Loucy (cell line): Measurements from ENCODE around the gene MISP3.
A peak's percentile ranks its signal among the peaks of the same experiment; 100 is the strongest.

Source experiments
- H2AFZ ChIP-seq: fragments of 200-600 bp; sonication (generic); 2 replicates; pipeline ENCODE4 v1.6.0; 2016; ENCODE audit warnings: antibody characterized with exemption, mild to moderate bottlenecking, low read length, moderate library complexity
- H3F3A ChIP-seq: fragments of 200-600 bp; 2 replicates; pipeline ENCODE4 v1.6.0; 2016; ENCODE audit warnings: antibody characterized with exemption, low read depth, mild to moderate bottlenecking
- H3K27me3 ChIP-seq: fragments of 200-600 bp; sonication (generic); 2 replicates; pipeline ENCODE4 v1.6.1; 2014; ENCODE audit warnings: low read length, mild to moderate bottlenecking; ENCODE audit not compliant: insufficient read depth, poor library complexity, severe bottlenecking
- H3K36me3 ChIP-seq: fragments of 200-600 bp; sonication (generic); 2 replicates; pipeline ENCODE4 v1.6.1; 2016; ENCODE audit warnings: low read length; ENCODE audit not compliant: insufficient read depth
- H3K4me1 ChIP-seq: fragments of 200-600 bp; sonication (generic); 2 replicates; pipeline ENCODE4 v1.5.1; 2014; ENCODE audit warnings: low read length, mild to moderate bottlenecking; ENCODE audit not compliant: insufficient read depth, poor library complexity, severe bottlenecking
- H3K4me2 ChIP-seq: fragments of 200-600 bp; sonication (generic); 2 replicates; pipeline ENCODE4 v1.6.0; 2014; ENCODE audit warnings: antibody characterized with exemption, low read length, low read depth, mild to moderate bottlenecking; ENCODE audit not compliant: poor library complexity, severe bottlenecking
- H3K4me3 ChIP-seq: fragments of 200-600 bp; sonication (generic); 2 replicates; pipeline ENCODE4 v1.5.1; 2014; ENCODE audit warnings: low read length, mild to moderate bottlenecking, mixed read lengths; ENCODE audit not compliant: poor library complexity, severe bottlenecking
- H3K79me2 ChIP-seq: fragments of 200-600 bp; sonication (generic); 2 replicates; pipeline ENCODE4 v1.6.1; 2014; ENCODE audit warnings: low read length; ENCODE audit not compliant: insufficient read depth
- H3K9ac ChIP-seq: fragments of 200-600 bp; sonication (generic); 2 replicates; pipeline ENCODE4 v1.6.0; 2014; ENCODE audit warnings: mild to moderate bottlenecking, low read depth, low read length, moderate library complexity; ENCODE audit not compliant: poor library complexity, severe bottlenecking
- H3K9me2 ChIP-seq: fragments of 200-600 bp; sonication (generic); replicated peaks from 2 replicates; pipeline ENCODE4 v1.6.1; 2016; ENCODE audit warnings: low read depth, low read length, mixed read lengths
- H3K9me3 ChIP-seq: fragments of 200-600 bp; sonication (generic); 2 replicates; pipeline ENCODE4 v1.6.1; 2014; ENCODE audit warnings: mild to moderate bottlenecking, antibody characterized with exemption, low read length, low read depth; ENCODE audit not compliant: insufficient read depth
- H4K20me1 ChIP-seq: fragments of 200-600 bp; sonication (generic); 2 replicates; pipeline ENCODE4 v1.6.0; 2014; ENCODE audit warnings: antibody characterized with exemption, low read length, mild to moderate bottlenecking; ENCODE audit not compliant: insufficient read depth, poor library complexity, severe bottlenecking
- CTCF ChIP-seq: fragments of 200-600 bp; sonication (generic); conservative IDR thresholded peaks from 2 replicates; pipeline ENCODE4 v1.5.1; 2014; ENCODE audit warnings: mild to moderate bottlenecking, antibody characterized with exemption, low read length
- EZH2phosphoT487 ChIP-seq: fragments of 200-600 bp; IDR thresholded peaks from 2 replicates; pipeline ENCODE4 v1.6.1; 2018; ENCODE audit warnings: antibody characterized with exemption, mild to moderate bottlenecking, moderate library complexity, borderline replicate concordance

The MISP3 gene

GRCh38 chr19:14114854-14115253 lies 42.3 kb downstream of the MISP3 start:
- TF ChIP-seq CTCF (peak; percentile 74), EZH2phosphoT487 (no peak)
- H3K79me2 ChIP-seq, result peaks cover 38% of the 10 kb centered on the region; the same call in 1 of the 2 replicates
- H3K4me2 ChIP-seq, result peak overlapping the region; percentile 30

GRCh38 chr19:14115756-14116155 lies 43.2 kb downstream of the MISP3 start:
- peaks cover 38% of the 10 kb centered on the region; the same call in 1 of the 2 replicates for H3K79me2 ChIP-seq
- H3K9me3 ChIP-seq, result no peaks in the 10 kb centered on the region
- no peak for TF ChIP-seq CTCF
- TF ChIP-seq EZH2phosphoT487, result no peak
- H3F3A ChIP-seq, result no peaks in the 10 kb centered on the region; the same call in 1 of the 2 replicates
- peaks cover 59% of the 10 kb centered on the region for H3K4me1 ChIP-seq
- no peaks in the 10 kb centered on the region for H3K27me3 ChIP-seq
- H3K4me2 ChIP-seq, result peak overlapping the region; percentile 89
- H3K36me3 ChIP-seq, result no peaks in the 10 kb centered on the region
- H3K9ac ChIP-seq, result peak overlapping the region; percentile 65
- H2AFZ ChIP-seq, result no peak overlapping the region
- H3K9me2 ChIP-seq, result no peaks in the 10 kb centered on the region
- H3K4me3 ChIP-seq, result no peak overlapping the region
- peaks cover 18% of the 10 kb centered on the region for H4K20me1 ChIP-seq

More at GRCh38 chr19:14114854-14115253, 42.3 kb downstream of the MISP3 start:
- Histone ChIP-seq H2AFZ (no peak overlapping the region), H3K9ac (no peak overlapping the region), H3K27me3 (no peaks in the 10 kb centered on the region), H3F3A (no peaks in the 10 kb centered on the region; the same call in 1 of the 2 replicates), H3K4me3 (no peak overlapping the region), H3K36me3 (no peaks in the 10 kb centered on the region), H3K4me1 (peaks cover 59% of the 10 kb centered on the region), H4K20me1 (peaks cover 18% of the 10 kb centered on the region), H3K9me3 (no peaks in the 10 kb centered on the region), H3K9me2 (no peaks in the 10 kb centered on the region)

GRCh38 chr19:14116525-14116917 lies 43.9 kb downstream of the MISP3 start:
- H3K9me2 ChIP-seq, result no peaks in the 10 kb centered on the region
- H3K36me3 ChIP-seq, result no peaks in the 10 kb centered on the region; the same call in 1 of the 2 replicates
- peaks cover 38% of the 10 kb centered on the region; the same call in 1 of the 2 replicates for H3K79me2 ChIP-seq
- H3K27me3 ChIP-seq, result no peaks in the 10 kb centered on the region
- peaks cover 59% of the 10 kb centered on the region for H3K4me1 ChIP-seq
- no peaks in the 10 kb centered on the region; the same call in 1 of the 2 replicates for H3F3A ChIP-seq
- TF ChIP-seq CTCF, result no peak
- no peak for TF ChIP-seq EZH2phosphoT487
- H3K9me3 ChIP-seq, result no peaks in the 10 kb centered on the region
- H3K9ac ChIP-seq, result peak overlapping the region; percentile 65
- peak overlapping the region; percentile 76 for H3K4me3 ChIP-seq
- peak overlapping the region; percentile 89 for H3K4me2 ChIP-seq
- no peak overlapping the region for H2AFZ ChIP-seq
- H4K20me1 ChIP-seq, result peaks cover 18% of the 10 kb centered on the region
